ENCODE results near the gene SIGLEC6.

The SIGLEC6 gene

DNA sequence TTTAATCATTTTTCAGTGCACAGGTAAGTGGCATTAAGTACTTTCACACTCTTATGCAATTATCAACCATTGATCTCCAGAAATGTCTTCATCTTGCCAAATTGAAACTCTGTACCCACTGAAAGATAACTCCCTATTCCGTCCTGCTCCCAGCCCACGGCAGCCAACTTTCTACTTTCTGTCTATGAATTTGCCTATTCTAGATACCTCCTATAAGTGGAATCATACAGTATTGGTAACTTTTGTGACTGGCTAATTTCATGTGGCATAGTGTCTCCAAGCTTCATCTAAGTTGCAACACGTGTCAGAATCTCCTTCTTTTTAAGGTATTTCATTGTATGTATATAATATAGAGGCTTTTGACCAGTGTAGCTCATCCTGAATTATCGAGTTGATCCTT is 58.9 kb downstream of the SIGLEC6 start:
- no peak for DNase-seq

GRCh38 chr19:51471527-51471926 is 59.9 kb downstream of the SIGLEC6 start:
- DNase-seq: no peak

DNA sequence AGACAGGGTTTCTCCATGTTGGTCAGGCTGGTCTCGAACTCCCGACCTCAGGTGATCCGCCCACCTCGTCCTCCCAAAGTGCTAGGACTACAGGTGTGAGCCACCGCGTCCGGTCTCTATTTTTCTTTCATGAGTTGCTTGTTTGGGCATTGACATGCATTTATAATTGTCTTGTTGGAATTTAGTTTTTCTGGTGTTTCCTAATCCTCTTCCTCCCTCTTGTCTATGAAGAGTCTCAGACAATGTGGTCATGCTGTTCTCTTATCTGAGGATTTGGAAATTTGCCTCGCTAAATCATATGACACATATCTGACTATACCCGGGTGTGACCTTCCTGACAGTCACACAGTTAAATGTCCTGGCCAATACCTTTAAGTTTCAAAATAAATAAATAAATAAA is 60.5 kb downstream of the SIGLEC6 start:
- DNase-seq: no peak

- no peak for DNase-seq
Observed at GRCh38 chr19:51469629-51470028, 61.8 kb downstream of the SIGLEC6 start.

GRCh38 chr19:51469162-51469561 is 62.3 kb downstream of the SIGLEC6 start:
- no peak for DNase-seq

DNA sequence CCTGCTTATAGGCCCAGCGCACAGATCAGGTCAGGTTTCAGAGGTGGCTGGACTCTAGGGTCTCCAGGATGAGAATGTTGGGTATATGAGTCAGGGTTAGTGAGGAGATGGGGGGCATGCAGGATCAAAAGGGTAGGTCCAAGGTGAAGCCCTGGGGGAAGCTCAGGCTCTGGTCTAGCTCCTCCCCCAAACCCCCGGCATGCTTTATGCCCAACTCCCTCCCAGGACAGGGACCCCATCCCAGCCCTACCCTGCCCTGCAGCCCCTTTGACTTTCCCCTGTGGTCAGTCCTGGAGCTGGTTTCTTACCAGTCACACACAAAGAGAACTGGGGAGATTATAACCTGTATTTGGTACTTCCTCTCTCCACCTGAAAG is 62.9 kb downstream of the SIGLEC6 start:
- no peak for DNase-seq

- DNase-seq: no peak
Observed at GRCh38 chr19:51467864-51468544, 63.5 kb downstream of the SIGLEC6 start.

Measured in CD4-positive, alpha-beta T cell treated with Interleukin-6 for 4 hours (primary cell).